Gastrocnemius medialis (tissue), 4 donors: ENCODE results near the gene SMLR1.
"Not testable (repeated sequence)": the region's sequence is repeated elsewhere in the genome, so short reads cannot be mapped to it uniquely, and the experiment has no call there.

ENCODE experiments used
- POLR2A ChIP-seq, 2 donors: fragments of 450-650 bp; IDR thresholded peaks; one replicate each; pipeline ENCODE4 v1.6.1; 2017; ENCODE audit warnings: antibody characterized with exemption in 2 of 2, mild to moderate bottlenecking in 2 of 2, moderate library complexity in 2 of 2
- TF ChIP-seq, protein P1 (sequence below), 5 experiments: fragments of 450-650 bp in 3 of 5; fragments of 200-600 bp in 2 of 5; sonication (generic) in 2 of 5; IDR thresholded peaks in 4 of 5; conservative IDR thresholded peaks in 1 of 5; 1 replicate in 4 of 5; 2 replicates in 1 of 5; pipeline ENCODE4 v1.5.1; 2016 to 2019; ENCODE audit warnings: antibody characterized with exemption in 5 of 5, mild to moderate bottlenecking in 3 of 5, moderate library complexity in 3 of 5

DNA sequence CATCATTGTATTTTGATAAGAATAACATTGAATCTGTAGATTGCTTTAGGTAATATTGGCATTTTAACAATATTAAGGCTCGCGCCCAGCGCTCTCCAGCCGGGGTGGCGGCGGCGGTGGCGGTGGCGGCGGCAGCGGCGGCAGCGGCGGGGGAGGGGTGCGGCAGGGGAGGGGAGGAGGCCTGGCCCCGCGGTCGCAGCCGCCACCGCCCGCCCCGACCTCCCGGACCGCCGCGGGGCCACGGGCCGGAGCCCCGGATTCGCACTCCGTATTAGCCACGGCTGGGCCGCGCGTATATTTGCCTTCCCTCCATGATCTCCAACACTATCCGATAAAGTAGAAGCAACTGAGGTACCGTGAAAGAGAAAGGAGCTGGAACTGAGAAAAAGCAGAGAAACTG lies 25.8 kb upstream of the SMLR1 start:
- TF ChIP-seq, protein P1, sequence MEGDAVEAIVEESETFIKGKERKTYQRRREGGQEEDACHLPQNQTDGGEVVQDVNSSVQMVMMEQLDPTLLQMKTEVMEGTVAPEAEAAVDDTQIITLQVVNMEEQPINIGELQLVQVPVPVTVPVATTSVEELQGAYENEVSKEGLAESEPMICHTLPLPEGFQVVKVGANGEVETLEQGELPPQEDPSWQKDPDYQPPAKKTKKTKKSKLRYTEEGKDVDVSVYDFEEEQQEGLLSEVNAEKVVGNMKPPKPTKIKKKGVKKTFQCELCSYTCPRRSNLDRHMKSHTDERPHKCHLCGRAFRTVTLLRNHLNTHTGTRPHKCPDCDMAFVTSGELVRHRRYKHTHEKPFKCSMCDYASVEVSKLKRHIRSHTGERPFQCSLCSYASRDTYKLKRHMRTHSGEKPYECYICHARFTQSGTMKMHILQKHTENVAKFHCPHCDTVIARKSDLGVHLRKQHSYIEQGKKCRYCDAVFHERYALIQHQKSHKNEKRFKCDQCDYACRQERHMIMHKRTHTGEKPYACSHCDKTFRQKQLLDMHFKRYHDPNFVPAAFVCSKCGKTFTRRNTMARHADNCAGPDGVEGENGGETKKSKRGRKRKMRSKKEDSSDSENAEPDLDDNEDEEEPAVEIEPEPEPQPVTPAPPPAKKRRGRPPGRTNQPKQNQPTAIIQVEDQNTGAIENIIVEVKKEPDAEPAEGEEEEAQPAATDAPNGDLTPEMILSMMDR (IDR thresholded peaks at IDR 0.05 in 4 of 5, conservative IDR thresholded peaks at IDR 0.05 in 1 of 5) = not testable (repeated sequence)
- not testable (repeated sequence) for TF ChIP-seq POLR2A (IDR thresholded peaks at IDR 0.05)
